Measurements from ENCODE around the gene ETV3L.

Gene ETV3L

GRCh38 chr1:157131281-157131680 lies 31.7 kb upstream of the ETV3L start:
- no peak for DNase-seq

- DNase-seq: no peak
Measured at GRCh38 chr1:157124855-157125254, 25.2 kb upstream of the ETV3L start.

GRCh38 chr1:157119448-157119847 lies 19.8 kb upstream of the ETV3L start:
- no peak for DNase-seq

GRCh38 chr1:157119008-157119407 lies 19.4 kb upstream of the ETV3L start:
- no peak for DNase-seq

GRCh38 chr1:157117527-157118057 lies 18.0 kb upstream of the ETV3L start:
- no peak for DNase-seq

- no peak for DNase-seq
Measured at GRCh38 chr1:157116737-157117103, 17.1 kb upstream of the ETV3L start.

- no peak for DNase-seq
Measured at GRCh38 chr1:157115851-157116736, 16.5 kb upstream of the ETV3L start.

- no peak for DNase-seq
Measured at GRCh38 chr1:157115429-157115838, 15.8 kb upstream of the ETV3L start.

- no peak for DNase-seq
Measured at GRCh38 chr1:157114183-157115121, 14.8 kb upstream of the ETV3L start.

- no peak for DNase-seq
Measured at GRCh38 chr1:157113631-157114030, 14.0 kb upstream of the ETV3L start.

GRCh38 chr1:157113106-157113505 lies 13.5 kb upstream of the ETV3L start:
- no peak for DNase-seq

GRCh38 chr1:157112186-157112867 lies 12.7 kb upstream of the ETV3L start:
- no peak for DNase-seq

GRCh38 chr1:157111396-157112165 lies 12.0 kb upstream of the ETV3L start:
- no peak for DNase-seq

GRCh38 chr1:157110686-157111085 lies 11.1 kb upstream of the ETV3L start:
- no peak for DNase-seq

- no peak for DNase-seq
Measured at GRCh38 chr1:157110003-157110402, 10.4 kb upstream of the ETV3L start.

- no peak for DNase-seq
Measured at GRCh38 chr1:157108448-157108847, 8.8 kb upstream of the ETV3L start.

- DNase-seq: no peak
Measured at GRCh38 chr1:157107702-157108101, 8.1 kb upstream of the ETV3L start.

- DNase-seq: no peak
Measured at GRCh38 chr1:157106813-157107189, 7.2 kb upstream of the ETV3L start.

GRCh38 chr1:157105988-157106812 lies 6.6 kb upstream of the ETV3L start:
- DNase-seq: no peak

GRCh38 chr1:157105298-157105987 lies 5.8 kb upstream of the ETV3L start:
- no peak for DNase-seq
